ENCODE results near the gene CRELD2.

Gene CRELD2

GRCh38 chr22:49897015-49897684 lies 21.3 kb upstream of the CRELD2 start:
- TF ChIP-seq SIN3A (IDR thresholded peaks at IDR 0.05; ENCODE audit: borderline replicate concordance, insufficient read depth, low read length) (no peak), TAF1 (IDR thresholded peaks at IDR 0.05; ENCODE audit: borderline replicate concordance, insufficient read depth, low read length) (no peak), POLR2AphosphoS5 (IDR thresholded peaks at IDR 0.05; ENCODE audit: low read depth, low read length) (no peak), REST (IDR thresholded peaks at IDR 0.05; ENCODE audit: insufficient read depth in 1 of 2, low read depth in 2 of 2, low read length in 2 of 2) (no peak)

- no peak for TF ChIP-seq REST (IDR thresholded peaks at IDR 0.05; ENCODE audit: insufficient read depth in 1 of 2, low read depth in 2 of 2, low read length in 2 of 2)
These were observed 18.9 kb upstream of the CRELD2 start for GRCh38 chr22:49899530-49899929.

GRCh38 chr22:49900441-49901230 lies 17.8 kb upstream of the CRELD2 start:
- TF ChIP-seq REST (IDR thresholded peaks at IDR 0.05; ENCODE audit: insufficient read depth in 1 of 2, low read depth in 2 of 2, low read length in 2 of 2) = no peak
- no peak for TF ChIP-seq TAF1 (IDR thresholded peaks at IDR 0.05; ENCODE audit: borderline replicate concordance, insufficient read depth, low read length)
- no peak for TF ChIP-seq SIN3A (IDR thresholded peaks at IDR 0.05; ENCODE audit: borderline replicate concordance, insufficient read depth, low read length)
- TF ChIP-seq POLR2AphosphoS5 (IDR thresholded peaks at IDR 0.05; ENCODE audit: low read depth, low read length) = no peak
- TF ChIP-seq FOXP2 (optimal IDR thresholded peaks at IDR 0.05; ENCODE audit: borderline replicate concordance, extremely low read depth, extremely low read length, insufficient read depth) = no peak

- no peak for TF ChIP-seq FOXP2 (optimal IDR thresholded peaks at IDR 0.05; ENCODE audit: borderline replicate concordance, extremely low read depth, extremely low read length, insufficient read depth)
- no peak for TF ChIP-seq SIN3A (IDR thresholded peaks at IDR 0.05; ENCODE audit: borderline replicate concordance, insufficient read depth, low read length)
- no peak for TF ChIP-seq POLR2AphosphoS5 (IDR thresholded peaks at IDR 0.05; ENCODE audit: low read depth, low read length)
- no peak for TF ChIP-seq REST (IDR thresholded peaks at IDR 0.05; ENCODE audit: insufficient read depth in 1 of 2, low read depth in 2 of 2, low read length in 2 of 2)
- TF ChIP-seq TAF1 (IDR thresholded peaks at IDR 0.05; ENCODE audit: borderline replicate concordance, insufficient read depth, low read length) = no peak
These were observed 17.0 kb upstream of the CRELD2 start for GRCh38 chr22:49901457-49901856.

Measured in PFSK-1 (cell line).